Measurements from ENCODE around the gene EPHA10.

GRCh38 chr1:37813529-37814145, 48.7 kb upstream of the EPHA10 start:
- no peak for TF ChIP-seq JUND (IDR thresholded peaks at IDR 0.05)
- no peak for TF ChIP-seq CTCF (IDR thresholded peaks at IDR 0.05; ENCODE audit: low read depth, low read length, missing input control)

Data from liver (tissue), 3 donors.